ENCODE measurements around the gene DIP2B.

DNA sequence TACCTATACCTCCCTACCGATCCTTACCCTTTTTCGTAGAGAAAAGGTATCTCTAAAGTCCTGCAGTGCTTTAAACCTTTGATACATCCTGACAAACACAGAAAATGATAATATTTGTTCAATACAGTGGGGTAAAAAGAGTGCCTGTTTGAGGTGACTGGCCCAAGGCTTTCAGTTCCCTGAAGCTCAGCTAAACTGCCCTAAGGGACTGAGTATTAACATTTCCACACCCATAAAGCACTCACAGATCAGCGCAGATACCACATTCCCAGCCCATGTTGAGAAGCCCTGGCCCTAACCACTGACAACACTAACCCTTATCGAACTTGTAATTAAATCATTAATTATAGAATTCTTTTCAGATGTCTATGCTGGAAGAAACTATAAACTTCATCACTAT lies 108.7 kb downstream of the DIP2B start:
- TF ChIP-seq, protein P1, sequence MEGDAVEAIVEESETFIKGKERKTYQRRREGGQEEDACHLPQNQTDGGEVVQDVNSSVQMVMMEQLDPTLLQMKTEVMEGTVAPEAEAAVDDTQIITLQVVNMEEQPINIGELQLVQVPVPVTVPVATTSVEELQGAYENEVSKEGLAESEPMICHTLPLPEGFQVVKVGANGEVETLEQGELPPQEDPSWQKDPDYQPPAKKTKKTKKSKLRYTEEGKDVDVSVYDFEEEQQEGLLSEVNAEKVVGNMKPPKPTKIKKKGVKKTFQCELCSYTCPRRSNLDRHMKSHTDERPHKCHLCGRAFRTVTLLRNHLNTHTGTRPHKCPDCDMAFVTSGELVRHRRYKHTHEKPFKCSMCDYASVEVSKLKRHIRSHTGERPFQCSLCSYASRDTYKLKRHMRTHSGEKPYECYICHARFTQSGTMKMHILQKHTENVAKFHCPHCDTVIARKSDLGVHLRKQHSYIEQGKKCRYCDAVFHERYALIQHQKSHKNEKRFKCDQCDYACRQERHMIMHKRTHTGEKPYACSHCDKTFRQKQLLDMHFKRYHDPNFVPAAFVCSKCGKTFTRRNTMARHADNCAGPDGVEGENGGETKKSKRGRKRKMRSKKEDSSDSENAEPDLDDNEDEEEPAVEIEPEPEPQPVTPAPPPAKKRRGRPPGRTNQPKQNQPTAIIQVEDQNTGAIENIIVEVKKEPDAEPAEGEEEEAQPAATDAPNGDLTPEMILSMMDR (IDR thresholded peaks at IDR 0.05) = no peak
- no peak for TF ChIP-seq POLR2A (IDR thresholded peaks at IDR 0.05)
